RWPE1 (cell line): ENCODE data around the gene CNTN5.

ENCODE experiments used
- CTCF ChIA-PET: fragments of 350-600 bp; sonication (Branson Sonifier 250); formaldehyde crosslinking; extraction: SDS; loops from one replicate; lab custom pipeline; 2021; lab: Yijun Ruan, JAX
- POLR2A ChIA-PET: fragments of 400-600 bp; formaldehyde crosslinking; extraction: SDS; loops from one replicate; lab custom pipeline; 2020; ENCODE audit warnings: antibody characterized with exemption; ENCODE audit not compliant: low non-redundant PET; lab: Yijun Ruan, JAX
- DNase-seq: peaks from one replicate; pipeline ENCODE4 v3.0.0; 2012; ENCODE audit warnings: low spot score
- H3K27ac ChIP-seq: fragments of 450-650 bp; 2 replicates; pipeline ENCODE4 v1.5.1; 2017
- CTCF ChIP-seq: fragments of 450-650 bp; conservative IDR thresholded peaks from 2 replicates; pipeline ENCODE4 v1.5.1; 2017; ENCODE audit warnings: low read depth, mild to moderate bottlenecking

CNTN5 gene

GRCh38 chr11:100176456-100176855 is 1155.7 kb downstream of the CNTN5 start:
- H3K27ac ChIP-seq: no peak overlapping the region
- ChIA-PET POLR2A (no interaction called here), CTCF (no interaction called here)
- TF ChIP-seq CTCF: no peak
- no peak for DNase-seq

GRCh38 chr11:100177651-100178050 is 1156.9 kb downstream of the CNTN5 start:
- POLR2A ChIA-PET: no interaction called here
- no peak for DNase-seq
- no peak overlapping the region for H3K27ac ChIP-seq
- TF ChIP-seq CTCF: no peak
- CTCF ChIA-PET: interaction anchor here (0.6 kb wide), 1 partner anchor 26 kb away, joined by 3 read pairs; no protein-coding TSS in a partner anchor

- POLR2A ChIA-PET: no interaction called here
- DNase-seq: no peak
- CTCF ChIA-PET: interaction anchor here (0.6 kb wide), 1 partner anchor 308 kb away, joined by 3 read pairs; no protein-coding TSS in a partner anchor
- H3K27ac ChIP-seq: no peak overlapping the region
- no peak for TF ChIP-seq CTCF
Measured at GRCh38 chr11:100182350-100182749, 1161.6 kb downstream of the CNTN5 start.

- CTCF ChIA-PET: interaction anchor here (0.6 kb wide), 1 partner anchor 308 kb away, joined by 3 read pairs; no protein-coding TSS in a partner anchor
- no peak for DNase-seq
- no peak overlapping the region for H3K27ac ChIP-seq
- POLR2A ChIA-PET: no interaction called here
- no peak for TF ChIP-seq CTCF
Measured at GRCh38 chr11:100182927-100183326, 1162.2 kb downstream of the CNTN5 start.

GRCh38 chr11:100185588-100185987 is 1164.8 kb downstream of the CNTN5 start:
- CTCF ChIA-PET: no interaction called here
- no peak for DNase-seq
- POLR2A ChIA-PET: no interaction called here
- H3K27ac ChIP-seq: no peak overlapping the region
- no peak for TF ChIP-seq CTCF

- POLR2A ChIA-PET: no interaction called here
- DNase-seq: no peak
- TF ChIP-seq CTCF: no peak
- CTCF ChIA-PET: no interaction called here
- no peak overlapping the region for H3K27ac ChIP-seq
Measured at GRCh38 chr11:100188137-100188783, 1167.5 kb downstream of the CNTN5 start.
